DOHH2 (cell line): Measurements from ENCODE around the gene UNC79.

Source experiments
- H3F3A ChIP-seq: fragments of 200-600 bp; sonication (generic), shearing (Covaris generic); 2 replicates; pipeline ENCODE4 v1.6.0; 2016; ENCODE audit warnings: antibody characterized with exemption, mild to moderate bottlenecking; ENCODE audit not compliant: control insufficient read depth, insufficient read depth
- H3K27ac ChIP-seq: fragments of 200-600 bp; sonication (generic); 2 replicates; pipeline ENCODE4 v1.5.1; 2014; ENCODE audit warnings: low read depth, mild to moderate bottlenecking, low read length, moderate library complexity
- H3K27me3 ChIP-seq: fragments of 200-600 bp; sonication (generic); 2 replicates; pipeline ENCODE4 v1.6.1; 2014; ENCODE audit warnings: mild to moderate bottlenecking, low read length, mixed read lengths; ENCODE audit not compliant: control insufficient read depth
- H3K36me3 ChIP-seq: fragments of 200-600 bp; sonication (generic); 2 replicates; pipeline ENCODE4 v1.6.1; 2014; ENCODE audit warnings: mild to moderate bottlenecking, low read length, moderate library complexity, mixed read lengths; ENCODE audit not compliant: control insufficient read depth
- H3K4me1 ChIP-seq: fragments of 200-600 bp; sonication (generic); 2 replicates; pipeline ENCODE4 v1.6.1; 2014; ENCODE audit warnings: mild to moderate bottlenecking, low read length, mixed read lengths; ENCODE audit not compliant: control insufficient read depth
- H3K4me2 ChIP-seq: fragments of 200-600 bp; sonication (generic); 2 replicates; pipeline ENCODE4 v1.6.0; 2014; ENCODE audit warnings: mild to moderate bottlenecking, low read length, moderate library complexity
- H3K4me3 ChIP-seq: fragments of 200-600 bp; sonication (generic); 2 replicates; pipeline ENCODE4 v1.5.1; 2014; ENCODE audit warnings: mild to moderate bottlenecking, low read length, mixed read lengths
- H3K79me2 ChIP-seq: fragments of 200-600 bp; sonication (generic); 2 replicates; pipeline ENCODE4 v1.6.1; 2014; ENCODE audit warnings: mild to moderate bottlenecking, low read length, mixed read lengths; ENCODE audit not compliant: control insufficient read depth
- H3K9me2 ChIP-seq: fragments of 200-600 bp; sonication (generic); replicated peaks from 2 replicates; pipeline ENCODE4 v1.6.1; 2014; ENCODE audit warnings: mild to moderate bottlenecking, low read length, mixed read lengths; ENCODE audit not compliant: control insufficient read depth
- H3K9me3 ChIP-seq: fragments of 200-600 bp; sonication (generic); 2 replicates; pipeline ENCODE4 v1.6.1; 2014; ENCODE audit warnings: antibody characterized with exemption, low read length, mixed read lengths; ENCODE audit not compliant: control insufficient read depth, insufficient read depth
- H4K20me1 ChIP-seq: fragments of 200-600 bp; sonication (generic); 2 replicates; pipeline ENCODE4 v1.6.0; 2014; ENCODE audit warnings: low read depth, mild to moderate bottlenecking, antibody characterized with exemption, low read length, moderate library complexity; ENCODE audit not compliant: control insufficient read depth, insufficient read depth
- CTCF ChIP-seq: fragments of 200-600 bp; sonication (generic); IDR thresholded peaks from one replicate; pipeline ENCODE4 v1.5.1; 2014; ENCODE audit warnings: antibody characterized with exemption, mild to moderate bottlenecking, low read depth, low read length; ENCODE audit not compliant: poor library complexity, severe bottlenecking
- EZH2phosphoT487 ChIP-seq: fragments of 200-600 bp; sonication (generic); IDR thresholded peaks from 2 replicates; pipeline ENCODE4 v1.6.1; 2017; ENCODE audit warnings: borderline replicate concordance, mild to moderate bottlenecking, antibody characterized with exemption, low read length, moderate library complexity, mixed read lengths

The UNC79 gene

GRCh38 chr14:93748208-93749075, 317.7 kb downstream of the UNC79 start:
- H3K4me2 ChIP-seq = no peak overlapping the region
- no peaks in the 10 kb centered on the region for H3K9me2 ChIP-seq
- no peaks in the 10 kb centered on the region for H3K9me3 ChIP-seq
- no peak overlapping the region for H3K27ac ChIP-seq
- TF ChIP-seq EZH2phosphoT487 (no peak), CTCF (no peak)
- no peak overlapping the region for H3K4me3 ChIP-seq
- no peaks in the 10 kb centered on the region for H3K79me2 ChIP-seq
- no peaks in the 10 kb centered on the region for H3F3A ChIP-seq
- H4K20me1 ChIP-seq = no peaks in the 10 kb centered on the region
- no peaks in the 10 kb centered on the region for H3K4me1 ChIP-seq
- H3K36me3 ChIP-seq = no peaks in the 10 kb centered on the region
- H3K27me3 ChIP-seq = no peaks in the 10 kb centered on the region

GRCh38 chr14:93749076-93749420, 318.3 kb downstream of the UNC79 start:
- no peak overlapping the region for H3K4me3 ChIP-seq

GRCh38 chr14:93751946-93752655, 321.4 kb downstream of the UNC79 start:
- H3F3A ChIP-seq = no peaks in the 10 kb centered on the region
- no peak for TF ChIP-seq EZH2phosphoT487
- TF ChIP-seq CTCF = no peak
- no peaks in the 10 kb centered on the region for H3K4me1 ChIP-seq
- H3K9me3 ChIP-seq = no peaks in the 10 kb centered on the region
- no peaks in the 10 kb centered on the region for H3K9me2 ChIP-seq
- no peaks in the 10 kb centered on the region for H3K27me3 ChIP-seq
- no peaks in the 10 kb centered on the region for H3K36me3 ChIP-seq
- H4K20me1 ChIP-seq = no peaks in the 10 kb centered on the region
- H3K79me2 ChIP-seq = no peaks in the 10 kb centered on the region
- no peak overlapping the region for H3K4me2 ChIP-seq
- no peak overlapping the region for H3K4me3 ChIP-seq
- no peak overlapping the region for H3K27ac ChIP-seq

More at GRCh38 chr14:93749076-93749420, 318.3 kb downstream of the UNC79 start:
- no peak overlapping the region for H3K27ac ChIP-seq
- H4K20me1 ChIP-seq = no peaks in the 10 kb centered on the region
- no peaks in the 10 kb centered on the region for H3F3A ChIP-seq
- H3K79me2 ChIP-seq = no peaks in the 10 kb centered on the region
- no peak overlapping the region for H3K4me2 ChIP-seq
- H3K4me1 ChIP-seq = no peaks in the 10 kb centered on the region
- TF ChIP-seq CTCF = no peak
- TF ChIP-seq EZH2phosphoT487 = no peak
- no peaks in the 10 kb centered on the region for H3K9me2 ChIP-seq
- H3K27me3 ChIP-seq = no peaks in the 10 kb centered on the region
- no peaks in the 10 kb centered on the region for H3K36me3 ChIP-seq
- no peaks in the 10 kb centered on the region for H3K9me3 ChIP-seq
